ENCODE results near the gene TCP11L2.
A peak's percentile ranks its signal among the peaks of the same experiment; 100 is the strongest.
"Not testable (repeated sequence)": the region's sequence is repeated elsewhere in the genome, so short reads cannot be mapped to it uniquely, and the experiment has no call there.

Gene TCP11L2

GRCh38 chr12:106348411-106348810 lies 45.9 kb downstream of the TCP11L2 start:
- no peak for DNase-seq

DNA sequence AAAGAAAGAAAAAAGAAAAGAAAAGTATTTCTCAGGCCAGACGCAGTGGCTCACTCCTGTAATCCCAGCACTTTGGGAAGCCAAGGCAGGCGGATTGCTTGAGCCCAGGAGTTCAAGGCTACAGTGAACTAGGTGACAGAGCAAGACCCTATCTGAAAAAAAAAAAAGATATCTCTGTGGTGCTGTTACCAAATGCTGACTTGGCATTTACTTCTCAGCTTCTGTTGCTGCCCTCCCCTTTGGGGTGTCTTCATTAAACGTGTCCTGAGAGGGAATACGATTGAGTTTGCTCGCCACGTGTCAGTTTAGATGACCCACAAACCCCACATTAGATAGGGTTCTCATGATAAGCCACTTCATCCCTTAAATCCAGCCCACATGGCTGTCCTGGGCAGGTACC lies 50.6 kb downstream of the TCP11L2 start:
- no peak for DNase-seq

DNA sequence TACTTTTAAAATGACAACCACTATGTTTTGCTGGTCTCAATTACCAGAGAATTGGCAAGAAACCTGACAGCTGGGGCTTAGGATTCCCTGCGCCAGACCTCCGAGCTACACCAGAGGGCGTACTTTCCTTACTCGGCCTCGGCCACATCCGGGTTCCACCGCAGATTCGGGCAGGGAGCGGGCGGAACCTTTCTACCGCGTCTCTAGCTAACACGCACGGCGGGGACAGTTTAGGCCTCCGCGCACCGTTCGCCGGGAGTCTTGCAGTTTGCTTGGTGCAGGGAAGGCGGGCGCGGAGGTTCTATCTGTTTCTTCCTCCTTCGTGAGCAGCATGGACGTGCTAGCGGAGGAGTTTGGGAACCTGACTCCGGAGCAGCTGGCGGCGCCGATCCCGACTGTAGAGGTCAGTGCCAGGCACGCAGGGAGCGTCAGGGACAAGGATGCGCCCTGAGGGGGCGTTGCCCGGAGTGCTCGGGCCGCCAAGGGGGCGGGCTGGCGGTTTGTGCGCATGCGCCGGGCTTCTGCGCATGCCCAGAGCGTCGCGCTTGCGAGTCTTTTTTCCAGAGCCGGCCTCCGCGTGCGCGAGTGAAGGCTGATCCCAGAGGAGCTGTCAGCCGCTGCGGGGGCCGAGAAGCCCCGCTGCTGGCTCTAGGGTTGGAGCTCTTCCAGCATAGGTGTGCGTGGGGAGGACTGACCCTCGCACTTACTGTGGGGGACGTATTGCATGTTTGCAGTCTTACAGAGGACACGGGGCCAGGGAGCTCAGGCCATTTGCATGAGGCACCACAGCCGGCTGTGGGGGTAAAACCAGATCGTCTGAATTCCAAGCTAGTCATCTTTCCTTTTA lies 55.2 kb downstream of the TCP11L2 start, which contains the start of gene POLR3B:
TSS of gene POLR3B (plus strand) at position 200 of the 847 bp plus-strand sequence. CDS start at position 332, 132 bp downstream.
- DNase-seq = peak; percentile 95 to 96

- no peak for DNase-seq
Observed at GRCh38 chr12:106358396-106359241, 56.1 kb downstream of the TCP11L2 start.

DNA sequence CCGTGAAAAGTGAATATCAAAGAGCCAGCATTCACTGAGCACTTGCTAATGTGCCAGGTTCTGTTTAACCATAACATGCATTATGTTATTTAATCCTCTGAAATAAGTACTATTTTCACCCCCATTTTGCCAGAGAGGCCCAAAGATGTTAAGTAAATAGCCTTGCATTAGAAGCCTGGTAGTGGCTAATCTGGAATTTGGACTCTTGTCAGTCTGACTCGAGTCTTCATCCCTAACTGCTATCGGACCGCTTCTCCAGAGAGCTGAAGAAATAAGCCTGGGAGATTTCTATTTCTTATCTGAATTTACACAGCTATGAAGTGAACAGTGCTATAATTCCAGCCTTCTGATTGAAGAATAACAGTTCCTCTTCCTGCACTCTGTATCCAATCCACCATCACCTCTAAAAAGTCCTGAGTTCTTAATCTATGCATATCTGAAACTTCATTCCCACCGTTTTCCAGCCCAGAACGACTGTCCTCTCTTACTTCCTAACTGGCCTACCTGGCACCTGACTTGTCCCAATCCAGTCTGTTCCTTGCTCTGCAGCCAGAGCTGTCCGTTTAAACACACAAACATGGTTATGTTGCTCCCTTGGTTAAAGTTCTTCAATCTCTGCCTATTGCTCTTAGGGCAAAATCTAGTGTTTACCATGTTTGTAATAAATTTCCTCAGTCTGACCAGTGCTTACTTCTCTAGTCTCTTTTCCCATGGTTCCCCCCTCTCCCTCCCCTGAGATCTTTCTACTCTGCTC lies 57.3 kb downstream of the TCP11L2 start:
- no peak for DNase-seq

DNA sequence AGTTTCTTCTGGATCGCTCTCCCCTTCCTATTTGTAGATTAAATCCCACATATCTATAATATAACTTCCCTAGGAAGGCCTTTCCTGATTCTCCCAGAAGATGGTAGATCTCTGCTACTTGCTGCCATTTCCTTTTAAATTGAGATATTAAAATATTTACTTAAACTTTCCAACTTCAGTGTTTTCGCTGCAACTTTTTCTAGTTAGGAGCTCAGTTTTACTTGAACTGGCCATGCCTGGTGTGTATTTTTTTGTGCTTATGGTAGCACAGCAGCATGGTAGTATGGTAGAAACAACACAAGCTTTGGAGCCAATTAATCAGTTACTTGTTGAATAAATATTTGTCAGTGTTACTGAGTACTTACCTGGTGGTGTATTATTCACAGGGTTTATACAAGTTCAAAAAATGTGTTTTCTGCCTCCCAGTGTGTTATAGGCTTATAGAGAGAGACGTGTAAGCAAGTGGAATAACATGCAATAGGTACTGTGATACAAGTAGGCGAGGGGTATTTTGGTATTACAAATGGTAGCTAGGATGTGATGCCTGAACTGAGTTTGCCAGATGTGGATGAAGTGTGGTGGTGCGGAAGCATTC lies 58.0 kb downstream of the TCP11L2 start:
- DNase-seq = no peak

DNA sequence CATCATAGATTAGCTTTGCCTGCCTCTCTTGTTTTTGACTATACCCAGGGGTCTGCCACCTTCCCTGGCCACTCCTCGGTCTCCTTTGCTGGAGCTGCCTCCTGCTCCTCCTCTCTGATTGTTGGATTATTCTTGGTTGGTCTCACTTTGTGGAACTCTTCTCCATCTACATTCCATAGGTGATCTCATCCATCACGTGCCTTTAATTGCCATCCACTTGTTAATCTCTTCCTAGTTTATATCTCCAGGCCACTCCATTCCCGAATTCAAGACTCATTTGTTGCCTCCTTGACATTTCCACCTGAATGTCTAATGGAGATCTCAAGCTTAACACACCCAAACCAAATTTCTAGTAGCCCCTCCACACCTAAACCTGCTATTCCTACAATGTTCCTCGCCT lies 60.4 kb downstream of the TCP11L2 start:
- no peak for DNase-seq

- DNase-seq = no peak
Observed at GRCh38 chr12:106364261-106364660, 61.7 kb downstream of the TCP11L2 start.

DNA sequence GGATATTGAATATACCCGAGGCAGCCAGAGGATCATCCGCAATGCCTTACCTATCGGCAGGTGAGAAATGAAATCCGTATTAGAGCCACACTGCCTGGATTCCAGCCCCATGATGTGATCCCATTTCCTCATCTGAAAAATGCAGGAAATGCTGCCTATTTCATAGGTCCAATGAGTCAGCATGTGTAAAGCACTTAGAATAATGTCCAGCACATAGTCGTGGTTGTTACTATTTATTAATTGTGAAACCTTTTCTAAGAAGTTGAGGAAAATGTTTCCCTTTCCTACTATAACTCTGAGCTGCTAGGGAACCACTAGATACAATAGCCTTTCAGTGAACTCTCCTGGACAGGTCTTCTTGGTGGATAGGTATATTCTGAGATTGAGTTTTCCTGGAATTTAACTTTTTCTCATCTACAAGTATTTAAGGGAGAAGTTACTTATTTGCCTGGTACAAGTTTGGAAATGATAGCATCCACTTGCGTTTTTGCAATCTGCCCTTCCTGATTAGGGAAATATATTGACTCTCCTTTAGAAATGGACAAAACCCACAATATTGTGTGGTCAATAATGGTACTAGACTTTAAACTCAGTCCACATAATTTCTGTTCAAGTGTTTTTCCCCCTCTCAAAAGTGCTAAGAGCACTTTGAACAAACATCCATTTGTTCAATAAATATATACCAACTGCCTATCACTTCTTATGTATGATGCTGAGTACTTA lies 67.3 kb downstream of the TCP11L2 start:
- no peak for DNase-seq

- DNase-seq = no peak
Observed at GRCh38 chr12:106378788-106379187, 76.3 kb downstream of the TCP11L2 start.

DNA sequence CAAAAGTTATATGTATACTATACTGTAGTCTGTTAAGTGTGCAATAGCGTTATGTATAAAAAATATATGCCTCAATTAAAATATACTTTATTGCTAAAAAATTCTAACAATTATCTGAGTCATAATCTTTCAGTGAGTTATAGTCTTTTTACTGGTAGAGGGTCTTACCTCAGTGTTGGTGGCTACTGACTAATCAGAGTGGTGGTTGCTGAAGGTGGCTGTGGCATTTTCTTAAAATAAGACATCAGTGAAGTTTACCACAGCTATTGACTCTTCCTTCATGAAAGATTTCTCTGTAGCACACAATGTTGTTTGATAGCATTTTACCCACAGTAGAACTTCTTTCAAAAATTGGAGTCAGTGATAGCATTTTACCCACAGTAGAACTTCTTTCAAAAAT lies 78.4 kb downstream of the TCP11L2 start:
- no peak for DNase-seq

DNA sequence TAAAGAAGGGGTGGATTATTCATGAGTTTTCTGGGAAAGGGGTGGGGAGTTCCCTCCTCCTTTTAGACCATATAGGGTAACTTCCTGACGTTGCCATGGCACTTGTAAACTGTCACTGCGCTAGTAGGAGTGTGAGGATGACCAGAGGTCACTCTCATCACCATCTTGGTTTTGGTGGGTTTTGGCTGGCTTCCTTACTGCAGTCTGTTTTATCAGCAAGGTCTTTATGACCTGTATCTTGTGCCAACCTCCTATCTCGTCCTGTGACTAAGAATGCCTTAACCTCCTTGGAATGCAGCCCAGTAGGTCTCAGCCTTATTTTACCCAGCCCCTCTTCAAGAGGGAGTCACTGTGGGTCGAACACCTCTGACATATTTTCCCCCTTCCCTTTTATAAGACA lies 79.3 kb downstream of the TCP11L2 start:
- not testable (repeated sequence) for DNase-seq

DNA sequence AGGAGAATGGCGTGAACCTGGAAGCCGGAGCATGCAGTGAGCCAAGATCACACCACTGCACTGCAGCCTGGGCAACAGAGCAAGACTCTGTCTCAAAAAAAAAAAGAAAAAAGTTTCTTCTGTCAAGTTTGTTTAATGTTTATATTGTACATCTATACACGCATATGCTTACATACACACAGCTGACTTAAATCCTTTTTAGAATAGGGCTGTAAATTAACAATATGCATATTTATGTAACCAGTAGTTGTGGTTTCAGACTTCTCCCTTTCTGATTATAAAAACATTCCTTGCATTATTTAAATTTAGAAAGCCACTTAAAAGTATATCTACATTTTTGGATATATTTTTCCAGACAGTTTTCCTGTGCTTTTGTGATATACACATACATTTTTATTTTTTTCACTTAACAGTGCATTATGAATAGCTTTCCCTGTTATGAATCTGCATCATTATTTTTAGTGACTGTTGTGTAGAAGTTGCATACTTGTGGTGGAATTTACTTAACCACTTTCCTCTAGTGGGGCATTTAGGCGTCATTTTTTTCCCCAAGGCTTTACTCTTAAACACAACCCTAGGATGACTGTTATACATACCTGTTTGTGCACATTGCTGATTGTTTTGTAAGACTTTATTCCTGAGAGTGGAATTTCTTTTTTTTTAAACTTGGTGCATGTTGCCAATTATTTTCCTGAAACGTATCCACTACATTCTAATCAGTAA lies 84.4 kb downstream of the TCP11L2 start:
- DNase-seq = no peak

GRCh38 chr12:106387848-106388377 lies 85.4 kb downstream of the TCP11L2 start:
- DNase-seq = no peak

GRCh38 chr12:106389151-106389550 lies 86.6 kb downstream of the TCP11L2 start:
- no peak for DNase-seq

GRCh38 chr12:106392759-106393158 lies 90.2 kb downstream of the TCP11L2 start:
- DNase-seq = no peak

All from stimulated activated CD4-positive, alpha-beta T cell treated with anti-CD3 and anti-CD28 coated beads, Interleukin-2, amount 100 ng/mL, for 24 hours (primary cell).